ENCODE data around the gene HELZ. TPM values are rescaled to one million over a fixed set of nuclear protein-coding genes. Genes with fewer than 3 reads are reported as not detected.
"Not testable (repeated sequence)": the region's sequence is repeated elsewhere in the genome, so short reads cannot be mapped to it uniquely, and the experiment has no call there.

Gene HELZ
- total RNA-seq, 1 experiment from 2014 or later = 40.5 TPM

DNA sequence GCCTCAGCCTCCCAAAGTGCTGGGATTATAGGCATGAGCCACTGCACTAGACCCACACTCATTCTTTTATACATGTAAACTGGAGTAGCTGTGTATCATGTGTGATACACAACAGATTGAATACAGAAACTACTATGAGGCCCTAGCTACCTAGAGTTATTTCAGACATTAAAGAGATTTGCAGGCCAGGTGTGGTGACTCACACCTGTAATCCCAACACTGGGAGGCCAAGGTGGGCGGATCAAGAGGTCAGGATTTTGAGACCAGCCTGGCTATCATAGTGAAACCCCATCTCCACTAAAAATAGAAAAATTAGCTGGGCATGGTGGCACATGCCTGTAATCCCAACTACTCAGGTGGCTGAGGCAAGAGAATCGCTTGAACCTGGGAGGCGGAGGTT lies 41.8 kb upstream of the HELZ start:
- BruUV-seq (replicated peaks); RAD21 ChIA-PET (ENCODE audit: low non-redundant PET in 1 of 2, low total read pairs in 2 of 2, uncharacterized antibody in 2 of 2, unreplicated experiment in 2 of 2): not testable (repeated sequence)
- CTCF ChIA-PET = interaction anchor here (0.8 kb wide), 1 partner anchor 14 kb away, joined by 3 read pairs; no protein-coding TSS in a partner anchor

DNA sequence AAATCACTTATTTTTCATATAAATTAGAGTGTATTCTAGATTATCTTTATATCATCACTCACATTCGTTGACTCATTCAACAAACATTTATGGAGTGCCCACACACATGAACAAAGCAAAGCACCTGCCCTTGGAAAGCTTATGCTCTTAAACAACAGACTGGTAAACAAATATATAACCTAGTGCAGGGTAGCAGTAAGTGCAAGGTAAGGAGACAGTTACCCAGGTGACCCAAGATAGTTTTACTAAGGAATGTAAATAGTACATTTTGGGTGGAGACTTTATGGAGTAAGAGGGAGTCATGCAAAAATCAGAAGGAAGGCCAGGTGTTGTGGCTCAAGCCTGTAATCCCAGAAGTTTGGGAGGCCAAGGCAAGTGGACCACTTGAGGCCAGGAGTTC lies 40.4 kb upstream of the HELZ start:
- no peaks in the 10 kb centered on the region for H3K27me3 ChIP-seq (ENCODE audit: insufficient read depth, low read length)
- no peaks in the 10 kb centered on the region for H3K79me2 ChIP-seq (ENCODE audit: insufficient read depth, low read length)
- intact Hi-C loops (cut with micrococcal nuclease) = no loop called here
- peaks cover 3 to 19% of the 10 kb centered on the region in 2 experiments; a peak in 3 of 4 replicates for H3K4me1 ChIP-seq (ENCODE audit: control insufficient read depth in 1 of 2, insufficient read depth in 2 of 2, low read length in 2 of 2)
- no peak overlapping the region for H2AFZ ChIP-seq (ENCODE audit: low read depth, low read length, poor library complexity, severe bottlenecking)
- no peak overlapping the region for H3K4me3 ChIP-seq (replicated peaks in 1 of 2; ENCODE audit: low read depth in 1 of 2, low read length in 2 of 2)
- no TSS peak for BruUV-seq (replicated peaks)
- no peaks in the 10 kb centered on the region for H4K20me1 ChIP-seq (ENCODE audit: insufficient read depth)
- ChIA-PET RAD21 (ENCODE audit: low non-redundant PET in 1 of 2, low total read pairs in 2 of 2, uncharacterized antibody in 2 of 2, unreplicated experiment in 2 of 2) (no interaction called here), POLR2A (no interaction called here), CTCF (interaction anchor here (1.1 kb wide), 1 partner anchor 13 kb away, joined by 6 read pairs; no protein-coding TSS in a partner anchor)
- H3K4me2 ChIP-seq (ENCODE audit: low read length) = no peak overlapping the region
- DNase-seq (ENCODE audit: low read depth, low spot score) (no peak), ATAC-seq (0 out of 2 replicates have a peak, but pooled peaks have one; percentile 38)
- H3K9ac ChIP-seq (ENCODE audit: low read length) = no peak overlapping the region
- H3K9me3 ChIP-seq (ENCODE audit: control insufficient read depth in 1 of 2, insufficient read depth in 1 of 2, low read depth in 1 of 2, low read length in 2 of 2) = no peaks in the 10 kb centered on the region
- no peaks in the 10 kb centered on the region for H3K9me2 ChIP-seq (ENCODE audit: insufficient read depth)
- TF ChIP-seq SRF (IDR thresholded peaks at IDR 0.05; ENCODE audit: low read depth) = no peak
- no peak for TF ChIP-seq ZNF274 (IDR thresholded peaks at IDR 0.05; ENCODE audit: low read depth, low read length)
- TF ChIP-seq, protein P1, sequence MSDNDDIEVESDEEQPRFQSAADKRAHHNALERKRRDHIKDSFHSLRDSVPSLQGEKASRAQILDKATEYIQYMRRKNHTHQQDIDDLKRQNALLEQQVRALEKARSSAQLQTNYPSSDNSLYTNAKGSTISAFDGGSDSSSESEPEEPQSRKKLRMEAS (IDR thresholded peaks at IDR 0.05) = no peak
- TF ChIP-seq EZH2phosphoT487 (IDR thresholded peaks at IDR 0.05; ENCODE audit: borderline replicate concordance) = no peak
- TF ChIP-seq POLR2A (IDR thresholded peaks at IDR 0.05; ENCODE audit: borderline replicate concordance, extremely low read depth, insufficient read depth, insufficient read length) = no peak
- no peak for TF ChIP-seq SIN3A (IDR thresholded peaks at IDR 0.05; ENCODE audit: low read depth)
- no peak for TF ChIP-seq ZFX (IDR thresholded peaks at IDR 0.05)
- H3K27ac ChIP-seq (ENCODE audit: low read depth, low read length) = no peak overlapping the region
- H3K36me3 ChIP-seq (ENCODE audit: control insufficient read depth in 1 of 2, insufficient read depth in 2 of 2, low read length in 2 of 2) = no peaks in the 10 kb centered on the region

More for the DNA sequence above, 41.8 kb upstream of the HELZ start:
- H3K9me2 ChIP-seq (ENCODE audit: insufficient read depth); H4K20me1 ChIP-seq (ENCODE audit: insufficient read depth); H3K4me3 ChIP-seq (replicated peaks in 1 of 2; ENCODE audit: low read depth in 1 of 2, low read length in 2 of 2); H3K79me2 ChIP-seq (ENCODE audit: insufficient read depth, low read length); H2AFZ ChIP-seq (ENCODE audit: low read depth, low read length, poor library complexity, severe bottlenecking); H3K27ac ChIP-seq (ENCODE audit: low read depth, low read length); H3K36me3 ChIP-seq (ENCODE audit: control insufficient read depth in 1 of 2, insufficient read depth in 2 of 2, low read length in 2 of 2); H3K9me3 ChIP-seq (ENCODE audit: control insufficient read depth in 1 of 2, insufficient read depth in 1 of 2, low read depth in 1 of 2, low read length in 2 of 2); H3K9ac ChIP-seq (ENCODE audit: low read length); intact Hi-C loops (cut with micrococcal nuclease); DNase-seq (ENCODE audit: low read depth, low spot score); H3K27me3 ChIP-seq (ENCODE audit: insufficient read depth, low read length): not testable (repeated sequence)
- TF ChIP-seq EGR1 (IDR thresholded peaks at IDR 0.05; ENCODE audit: low read depth) = peak; percentile 44; the same call in 1 of the 2 replicates
- Histone ChIP-seq H3K4me1 (ENCODE audit: control insufficient read depth in 1 of 2, insufficient read depth in 2 of 2, low read length in 2 of 2) (peaks cover 3 to 19% of the 10 kb centered on the region in 2 experiments; a peak in 3 of 4 replicates), H3K4me2 (ENCODE audit: low read length) (peak overlapping the region; percentile 24)
- peak; percentile 31; the same call in 1 of the 2 replicates for ATAC-seq
- POLR2A ChIA-PET = interaction anchor here (0.7 kb wide), 1 partner anchor 9 kb away, joined by 3 read pairs; no protein-coding TSS in a partner anchor
